Measurements from ENCODE around the gene PLEKHA5. TPM values are rescaled to one million over a fixed set of nuclear protein-coding genes. Genes with fewer than 3 reads are reported as not detected.

The PLEKHA5 gene
- total RNA-seq, 2 experiments from 2014 or later = 2.1 to 3.2 TPM

DNA sequence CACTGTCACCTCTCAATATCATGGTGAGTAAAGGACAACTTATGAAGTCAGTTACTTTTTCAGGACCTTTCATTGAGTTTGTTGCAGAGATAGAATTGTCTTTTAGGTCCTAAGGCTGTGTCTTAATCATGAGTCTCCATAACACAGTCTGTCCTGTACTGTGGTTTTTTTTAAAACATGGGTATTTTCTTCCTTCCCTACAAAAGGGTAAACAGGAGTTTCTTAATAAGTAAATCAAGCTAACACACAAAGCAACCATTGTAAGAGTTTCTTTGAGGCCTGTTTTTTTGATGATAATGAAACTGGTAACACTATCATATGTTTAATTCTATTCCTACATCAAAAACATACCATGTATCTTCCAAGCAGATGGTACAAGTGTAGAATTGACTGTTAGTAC is 101.4 kb downstream of the PLEKHA5 start:
- no peaks in the 10 kb centered on the region for H3K27me3 Mint-ChIP-seq
- H3K4me3 Mint-ChIP-seq = no peak overlapping the region
- POLR2A ChIA-PET = no interaction called here
- no peaks in the 10 kb centered on the region for H3K36me3 Mint-ChIP-seq (ENCODE audit: low read depth)
- ATAC-seq (no peak), DNase-seq (no peak)
- H3K4me1 Mint-ChIP-seq (ENCODE audit: low read depth) = peaks cover 5% of the 10 kb centered on the region
- no peaks in the 10 kb centered on the region for H3K9me3 Mint-ChIP-seq
- TF ChIP-seq, protein P1, sequence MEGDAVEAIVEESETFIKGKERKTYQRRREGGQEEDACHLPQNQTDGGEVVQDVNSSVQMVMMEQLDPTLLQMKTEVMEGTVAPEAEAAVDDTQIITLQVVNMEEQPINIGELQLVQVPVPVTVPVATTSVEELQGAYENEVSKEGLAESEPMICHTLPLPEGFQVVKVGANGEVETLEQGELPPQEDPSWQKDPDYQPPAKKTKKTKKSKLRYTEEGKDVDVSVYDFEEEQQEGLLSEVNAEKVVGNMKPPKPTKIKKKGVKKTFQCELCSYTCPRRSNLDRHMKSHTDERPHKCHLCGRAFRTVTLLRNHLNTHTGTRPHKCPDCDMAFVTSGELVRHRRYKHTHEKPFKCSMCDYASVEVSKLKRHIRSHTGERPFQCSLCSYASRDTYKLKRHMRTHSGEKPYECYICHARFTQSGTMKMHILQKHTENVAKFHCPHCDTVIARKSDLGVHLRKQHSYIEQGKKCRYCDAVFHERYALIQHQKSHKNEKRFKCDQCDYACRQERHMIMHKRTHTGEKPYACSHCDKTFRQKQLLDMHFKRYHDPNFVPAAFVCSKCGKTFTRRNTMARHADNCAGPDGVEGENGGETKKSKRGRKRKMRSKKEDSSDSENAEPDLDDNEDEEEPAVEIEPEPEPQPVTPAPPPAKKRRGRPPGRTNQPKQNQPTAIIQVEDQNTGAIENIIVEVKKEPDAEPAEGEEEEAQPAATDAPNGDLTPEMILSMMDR (IDR thresholded peaks at IDR 0.05) = no peak
- H3K27ac Mint-ChIP-seq = no peak overlapping the region
- intact Hi-C loops (cut with micrococcal nuclease) = no loop called here
- CTCF ChIA-PET = no interaction called here

DNA sequence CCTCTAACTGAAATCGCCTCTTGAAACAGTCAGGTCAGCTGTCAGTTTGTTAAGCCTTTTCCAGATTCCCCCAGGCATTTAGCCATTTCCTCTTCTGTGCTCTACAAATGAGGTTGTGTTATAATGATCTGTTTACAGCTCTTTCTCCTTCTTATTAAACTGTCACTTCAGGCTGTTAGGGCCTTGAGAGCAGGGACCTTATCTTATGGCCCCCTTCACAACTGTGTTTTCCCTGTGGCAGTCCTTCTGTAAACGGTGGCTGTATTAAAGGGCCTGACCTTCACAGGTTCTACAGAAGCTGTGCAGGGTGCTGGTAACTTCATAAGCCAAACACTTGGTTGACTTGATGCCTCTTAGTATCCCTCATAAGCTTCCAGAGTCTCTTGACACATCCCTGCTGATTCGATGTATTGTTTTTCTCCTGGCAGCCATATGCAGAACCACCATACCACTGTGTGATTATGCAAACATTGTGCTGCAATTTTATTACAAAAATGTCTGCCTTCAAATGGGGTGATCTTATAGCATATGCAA is 104.7 kb downstream of the PLEKHA5 start:
- DNase-seq (no peak), ATAC-seq (no peak)
- H3K4me3 Mint-ChIP-seq = no peak overlapping the region
- intact Hi-C loops (cut with micrococcal nuclease) = no loop called here
- CTCF ChIA-PET = no interaction called here
- H3K9me3 Mint-ChIP-seq = no peaks in the 10 kb centered on the region
- no peaks in the 10 kb centered on the region for H3K27me3 Mint-ChIP-seq
- peaks cover 15% of the 10 kb centered on the region for H3K4me1 Mint-ChIP-seq (ENCODE audit: low read depth)
- POLR2A ChIA-PET = interaction anchor here (0.9 kb wide), 1 partner anchor 12 kb away, joined by 3 read pairs; no protein-coding TSS in a partner anchor
- no peak overlapping the region for H3K27ac Mint-ChIP-seq
- no peaks in the 10 kb centered on the region for H3K36me3 Mint-ChIP-seq (ENCODE audit: low read depth)
- TF ChIP-seq, protein P1 (IDR thresholded peaks at IDR 0.05) = no peak

DNA sequence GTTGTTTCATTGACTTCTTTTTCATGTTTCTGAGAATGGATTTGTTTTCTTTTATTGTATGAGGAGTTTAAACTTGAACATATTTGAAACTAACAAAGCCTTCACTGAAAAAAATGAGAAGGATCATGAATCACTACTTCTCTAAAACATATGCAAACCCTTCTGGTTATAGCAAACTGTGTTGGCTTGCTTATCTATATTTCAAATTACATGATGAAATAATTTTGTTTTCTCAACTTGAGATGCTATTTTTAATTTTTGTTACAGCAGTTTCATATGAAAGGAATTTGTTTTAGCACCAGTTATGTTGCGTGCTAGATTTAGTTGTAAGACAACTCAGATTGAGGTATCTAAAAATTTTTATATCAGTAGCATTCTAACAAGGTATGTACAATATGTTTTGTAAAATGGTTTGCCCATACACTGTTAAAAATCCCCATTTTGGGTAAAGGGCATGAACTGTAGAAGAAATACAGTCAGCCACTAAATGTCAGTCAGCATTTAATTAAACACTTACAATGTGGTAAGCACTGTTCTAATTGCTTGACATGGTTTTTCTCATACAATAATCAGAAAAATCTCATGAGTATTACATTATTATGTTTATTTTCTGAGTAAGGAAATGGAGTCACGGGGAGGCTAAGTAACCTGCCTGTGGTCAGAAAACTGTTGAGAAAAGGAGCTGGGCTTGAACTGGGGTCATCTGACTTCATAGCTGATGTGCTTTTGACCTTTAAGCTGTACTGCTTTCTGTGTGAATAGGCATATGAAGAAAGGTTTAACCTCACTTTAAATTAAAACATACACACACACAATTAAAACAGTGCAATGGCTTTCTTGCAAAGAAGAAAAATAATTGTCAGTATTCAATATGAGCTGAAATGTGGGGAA is 105.7 kb downstream of the PLEKHA5 start:
- TF ChIP-seq, protein P1 (IDR thresholded peaks at IDR 0.05) = no peak
- Mint-ChIP-seq H3K4me1 (ENCODE audit: low read depth) (peaks cover 15% of the 10 kb centered on the region), H3K27ac (no peak overlapping the region), H3K9me3 (no peaks in the 10 kb centered on the region), H3K27me3 (no peaks in the 10 kb centered on the region), H3K36me3 (ENCODE audit: low read depth) (no peaks in the 10 kb centered on the region), H3K4me3 (no peak overlapping the region)
- intact Hi-C loops (cut with micrococcal nuclease) = no loop called here
- POLR2A ChIA-PET = no interaction called here
- CTCF ChIA-PET = interaction anchor here (0.8 kb wide), 1 partner anchor 12 kb away, joined by 3 read pairs; no protein-coding TSS in a partner anchor
- ATAC-seq (peak; percentile 51), DNase-seq (peak; percentile 11)

DNA sequence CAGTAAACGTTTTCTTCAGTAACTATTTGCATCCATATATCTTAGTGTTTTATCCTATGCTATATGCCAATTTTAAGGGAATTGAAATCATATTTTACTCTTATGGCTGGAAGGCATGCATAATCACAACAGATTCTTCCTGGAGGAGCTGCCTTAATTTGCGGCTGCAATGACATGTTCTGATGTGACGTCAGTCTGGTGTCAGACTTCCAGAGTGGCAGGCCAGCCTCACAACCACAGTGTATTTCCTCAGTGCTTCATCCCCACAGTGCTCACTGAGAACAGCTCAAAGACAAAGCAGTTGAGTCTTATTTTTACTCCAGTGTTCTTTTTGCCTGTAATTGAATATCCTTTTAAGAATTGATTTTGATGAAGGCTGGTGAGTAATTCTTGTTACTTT is 107.1 kb downstream of the PLEKHA5 start:
- H3K36me3 Mint-ChIP-seq (ENCODE audit: low read depth) = no peaks in the 10 kb centered on the region
- no peak overlapping the region for H3K4me3 Mint-ChIP-seq
- CTCF ChIA-PET = interaction anchor here (1.2 kb wide), 1 partner anchor 13 kb away, joined by 3 read pairs; no protein-coding TSS in a partner anchor
- TF ChIP-seq, protein P1 (IDR thresholded peaks at IDR 0.05) = no peak
- no peaks in the 10 kb centered on the region for H3K9me3 Mint-ChIP-seq
- intact Hi-C loops (cut with micrococcal nuclease) = no loop called here
- DNase-seq = peak; percentile 14
- peaks cover 15% of the 10 kb centered on the region for H3K4me1 Mint-ChIP-seq (ENCODE audit: low read depth)
- POLR2A ChIA-PET = no interaction called here
- H3K27me3 Mint-ChIP-seq = no peaks in the 10 kb centered on the region
- H3K27ac Mint-ChIP-seq = no peak overlapping the region
- ATAC-seq = peak; percentile 30

DNA sequence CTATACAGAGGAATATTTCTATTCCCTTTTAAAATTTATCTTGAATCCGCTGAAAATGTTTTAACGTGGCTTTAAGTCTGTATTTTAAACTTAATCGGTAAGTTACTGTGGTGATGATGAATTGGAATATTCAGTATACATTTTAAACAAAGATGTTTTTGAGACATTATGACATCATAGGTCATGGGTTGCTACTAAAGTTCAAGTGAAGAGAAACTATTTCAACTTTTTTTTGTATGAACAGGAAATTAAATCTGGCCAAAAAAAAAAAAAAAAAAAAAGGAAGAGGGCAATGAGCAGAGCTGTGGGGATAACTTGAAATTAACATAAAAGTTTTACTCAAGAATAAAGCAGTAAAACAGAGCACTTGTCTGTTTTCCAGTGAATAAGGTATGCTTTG is 109.0 kb downstream of the PLEKHA5 start:
- CTCF ChIA-PET = no interaction called here

More for the DNA sequence above, 109.0 kb downstream of the PLEKHA5 start:
- Mint-ChIP-seq H3K36me3 (ENCODE audit: low read depth) (no peaks in the 10 kb centered on the region), H3K4me3 (no peak overlapping the region), H3K9me3 (no peaks in the 10 kb centered on the region), H3K4me1 (ENCODE audit: low read depth) (peaks cover 22% of the 10 kb centered on the region), H3K27ac (no peak overlapping the region), H3K27me3 (no peaks in the 10 kb centered on the region)
- intact Hi-C loops (cut with micrococcal nuclease) = no loop called here
- ATAC-seq (no peak), DNase-seq (no peak)
- TF ChIP-seq, protein P1 (IDR thresholded peaks at IDR 0.05) = no peak
- POLR2A ChIA-PET = no interaction called here

Measured in activated CD8-positive, alpha-beta T cell treated with anti-CD3 and anti-CD28 coated beads for 36 hours (primary cell).